HG02678 (cell line): Measurements from ENCODE around the gene HNRNPK.
A peak's percentile ranks its signal among the peaks of the same experiment; 100 is the strongest.

Source experiments
- ATAC-seq: cut with Tn5 transposase; IDR thresholded peaks from one replicate; pipeline ENCODE4 v1.9.1; 2021; ENCODE audit warnings: mild to moderate bottlenecking, moderate library complexity; ENCODE audit not compliant: unreplicated experiment

HNRNPK gene

DNA sequence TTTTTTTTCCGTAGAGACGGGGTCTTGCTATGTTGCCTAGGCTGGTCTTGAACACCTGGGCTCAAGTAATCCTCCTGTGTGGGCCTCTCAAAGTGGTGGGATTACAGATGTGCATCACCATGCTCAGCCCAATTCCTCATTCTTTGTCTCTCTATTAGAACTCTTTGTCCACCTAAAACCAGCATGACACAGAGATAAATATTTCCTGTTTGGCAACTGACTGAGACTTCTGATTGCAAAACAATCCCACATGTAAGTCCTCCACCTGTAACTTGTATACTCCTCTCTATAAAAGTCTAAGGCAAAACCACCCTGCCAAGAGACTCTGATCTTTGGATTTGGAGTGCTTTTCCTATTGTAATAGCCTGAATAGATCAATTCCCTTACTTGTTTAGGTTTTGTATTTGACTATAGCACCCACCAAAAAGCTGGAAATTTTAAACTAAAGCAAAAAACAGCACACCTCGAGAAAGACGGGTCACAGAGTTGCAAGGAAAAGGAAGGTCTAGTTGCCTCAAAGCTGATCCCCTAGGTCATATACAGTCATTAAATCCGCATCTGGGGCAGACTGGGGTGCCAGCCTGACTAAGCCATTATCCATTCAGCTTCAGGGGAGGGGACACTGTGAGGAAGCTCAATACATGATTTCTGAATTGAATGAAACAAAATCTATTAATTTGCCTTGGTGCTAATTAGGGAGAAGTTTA is 45.3 kb downstream of the HNRNPK start:
- ATAC-seq, result no peak

- ATAC-seq, result no peak
These were observed 46.2 kb downstream of the HNRNPK start for GRCh38 chr9:83933790-83934189.

DNA sequence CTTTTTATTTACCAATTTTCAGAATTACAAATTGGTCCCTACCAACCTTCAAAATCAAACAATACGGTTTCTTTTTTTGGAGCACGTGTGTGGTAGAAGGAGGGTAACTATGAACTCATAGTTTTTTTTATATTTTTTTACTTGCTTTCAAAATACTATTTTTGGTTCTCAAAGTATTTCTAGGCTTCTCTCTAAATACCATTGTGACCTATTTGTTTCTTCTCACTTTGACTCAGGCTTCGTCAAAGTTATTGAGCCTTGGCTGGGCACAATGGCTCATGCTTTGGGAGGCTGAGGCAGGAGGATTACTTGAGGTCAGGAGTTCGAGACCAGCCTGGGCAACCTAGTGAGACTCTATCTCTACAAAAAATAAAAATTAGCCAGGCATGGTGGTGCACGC is 47.2 kb downstream of the HNRNPK start:
- no peak for ATAC-seq

- ATAC-seq, result no peak
These were observed 48.0 kb downstream of the HNRNPK start for GRCh38 chr9:83932011-83932410.

DNA sequence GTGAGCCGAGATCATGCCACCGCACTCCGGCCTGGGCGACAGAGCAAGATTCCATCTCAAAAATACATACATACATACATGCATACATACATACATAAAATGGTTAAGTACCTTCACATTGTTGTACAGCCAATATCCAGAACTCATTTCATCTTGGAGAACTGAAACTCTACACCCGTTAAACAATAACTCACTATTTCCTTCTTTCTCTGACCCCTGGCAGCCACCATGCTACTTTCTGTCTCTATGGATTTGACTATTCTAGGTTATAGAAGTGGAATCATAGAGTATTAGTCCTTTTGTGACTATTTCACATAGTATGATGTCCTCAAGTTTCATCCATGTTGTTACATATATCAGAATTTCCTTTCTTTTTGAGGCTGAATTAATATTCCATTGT is 49.1 kb downstream of the HNRNPK start:
- ATAC-seq, result no peak

- no peak for ATAC-seq
These were observed 52.4 kb downstream of the HNRNPK start for GRCh38 chr9:83927591-83927990.

DNA sequence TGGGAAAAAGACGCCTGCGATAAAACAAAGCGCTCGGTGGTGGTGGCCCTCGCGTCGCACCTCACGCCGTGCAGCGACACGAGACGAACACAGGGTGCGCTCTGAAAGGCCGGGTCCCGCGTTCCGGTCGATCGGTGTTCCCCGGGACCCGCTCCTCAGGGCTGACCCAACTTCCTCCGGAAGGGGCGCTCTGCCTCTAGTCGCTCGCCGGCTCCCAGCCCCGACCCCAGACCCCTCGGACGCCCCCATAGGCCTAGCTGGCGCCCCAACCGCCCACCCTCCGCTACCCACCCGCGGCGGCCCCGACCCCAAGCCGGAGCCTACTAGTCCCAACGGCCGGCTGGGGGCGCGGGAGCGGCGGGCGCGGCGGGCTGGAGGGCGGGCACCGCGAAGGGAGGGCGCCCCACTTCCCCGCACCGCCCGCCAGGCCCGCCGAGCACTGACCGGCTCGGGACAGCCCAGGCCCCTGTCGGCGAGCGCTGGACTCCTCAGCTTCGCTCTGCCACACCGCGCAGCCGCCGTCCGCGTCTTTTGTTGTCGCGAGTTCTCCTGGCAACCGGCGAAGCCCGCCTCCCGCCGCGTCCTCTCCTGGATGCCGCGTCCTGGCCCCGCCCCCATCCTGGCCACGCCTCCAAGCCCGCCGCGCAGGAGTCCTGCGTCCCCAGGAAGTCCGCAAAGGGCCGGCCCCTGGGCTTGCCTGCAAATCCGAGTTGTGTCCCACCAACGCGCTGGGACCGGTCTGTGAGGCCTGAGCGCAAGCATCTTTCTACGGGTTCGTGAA is 58.9 kb downstream of the HNRNPK start, which contains the start of gene KIF27:
Gene KIF27 (minus strand): TSS at position 506 of the 781 bp plus-strand sequence. CDS start 5,841 bp downstream, outside the sequence.
- peak; percentile 95 for ATAC-seq

DNA sequence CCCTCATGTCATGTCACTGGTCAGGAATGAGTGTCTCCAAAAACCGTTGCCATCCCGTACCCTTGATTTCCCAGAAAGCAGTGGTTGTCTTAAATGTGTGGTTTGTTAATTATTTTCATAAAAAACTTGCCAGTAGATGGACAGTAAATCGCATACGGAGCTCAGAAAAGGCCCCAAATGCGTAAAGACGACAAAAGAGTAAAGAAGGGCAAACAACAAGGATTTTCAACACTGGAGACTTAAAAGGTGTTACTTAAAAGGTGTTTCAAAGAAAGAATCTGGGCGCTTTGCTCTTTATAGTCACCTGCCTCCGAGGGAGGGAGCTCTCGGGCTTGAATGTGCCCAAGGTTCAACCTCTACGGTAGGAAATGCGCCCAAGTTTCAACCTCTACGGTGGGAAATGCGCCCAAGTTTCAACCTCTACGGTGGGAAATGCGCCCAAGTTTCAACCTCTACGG is 59.5 kb downstream of the HNRNPK start:
- ATAC-seq, result peak; percentile 8

GRCh38 chr9:83919111-83919510 is 60.9 kb downstream of the HNRNPK start:
- no peak for ATAC-seq
